Choroid plexus epithelial cell (primary cell): ENCODE results near the gene TLR9.

ENCODE experiments used
- DNase-seq: peaks from one replicate; pipeline ENCODE4 v3.0.0-alpha.2; 2010; ENCODE audit warnings: low read depth
- H3K4me3 ChIP-seq: 2 replicates; pipeline ENCODE4 v1.5.1; 2011; ENCODE audit warnings: low read depth, mild to moderate bottlenecking, control low read depth, low read length, moderate library complexity
- CTCF ChIP-seq: conservative IDR thresholded peaks from 2 replicates; pipeline ENCODE4 v1.5.1; 2011; ENCODE audit warnings: low read depth, mild to moderate bottlenecking, control low read depth, inconsistent platforms, low read length, moderate library complexity

The TLR9 gene

GRCh38 chr3:52240059-52240885 lies 14.8 kb upstream of the TLR9 start:
- DNase-seq, result peak; percentile 98
- peak overlapping the region; percentile 7 for H3K4me3 ChIP-seq
- peak; percentile 14 for TF ChIP-seq CTCF

GRCh38 chr3:52238761-52239701 lies 13.6 kb upstream of the TLR9 start, which contains the start of gene TWF2:
TSS of gene TWF2 (minus strand) at chr3:52239158. CDS start at chr3:52239016, 142 bp downstream.
- peak; percentile 50 for TF ChIP-seq CTCF
- H3K4me3 ChIP-seq, result peak within 1 kb of the TSS; percentile 93
- peak; percentile 81 for DNase-seq

GRCh38 chr3:52238193-52238760 lies 12.8 kb upstream of the TLR9 start:
- TF ChIP-seq CTCF, result no peak
- peak overlapping the region; percentile 93 for H3K4me3 ChIP-seq
- peak; percentile 29 for DNase-seq

GRCh38 chr3:52237657-52238172 lies 12.3 kb upstream of the TLR9 start:
- TF ChIP-seq CTCF, result no peak
- peak; percentile 90 for DNase-seq
- peak overlapping the region; percentile 93 for H3K4me3 ChIP-seq

- H3K4me3 ChIP-seq, result peak overlapping the region; percentile 93
- TF ChIP-seq CTCF, result no peak
- no peak for DNase-seq
These were observed 11.7 kb upstream of the TLR9 start for GRCh38 chr3:52237006-52237656.

GRCh38 chr3:52236424-52236886 lies 11.0 kb upstream of the TLR9 start:
- no peak for DNase-seq
- H3K4me3 ChIP-seq, result no peak overlapping the region
- TF ChIP-seq CTCF, result no peak
